B cell (primary cell): Measurements from ENCODE around the gene IL13RA1.

Source experiments
- CTCF ChIP-seq: fragments of 200-600 bp; IDR thresholded peaks from one replicate; pipeline ENCODE4 v1.8.0; 2022; ENCODE audit warnings: antibody characterized with exemption, mild to moderate bottlenecking
- EZH2 ChIP-seq: IDR thresholded peaks from 2 replicates; pipeline ENCODE4 v1.6.1; 2012; ENCODE audit warnings: borderline replicate concordance, low read depth, mild to moderate bottlenecking, moderate library complexity, low read length; ENCODE audit not compliant: insufficient read depth, poor library complexity, severe bottlenecking

GRCh38 chrX:118773782-118774181, 46.4 kb downstream of the IL13RA1 start:
- no peak for TF ChIP-seq CTCF
- TF ChIP-seq EZH2, result no peak
